HG03558 (cell line): Measurements from ENCODE around the gene GRM8.

ENCODE experiments used
- ATAC-seq: cut with Tn5 transposase; IDR thresholded peaks from one replicate; pipeline ENCODE4 v1.9.1; 2021; ENCODE audit warnings: moderate number of reproducible peaks; ENCODE audit not compliant: unreplicated experiment; ENCODE audit errors: extremely low read depth

GRM8 gene

GRCh38 chr7:126411821-126412383, 840.8 kb downstream of the GRM8 start:
- ATAC-seq = peak; percentile 44

- peak; percentile 30 for ATAC-seq
Measured at GRCh38 chr7:126411032-126411820, 841.5 kb downstream of the GRM8 start.

GRCh38 chr7:126403040-126403439, 849.7 kb downstream of the GRM8 start:
- no peak for ATAC-seq

GRCh38 chr7:126401918-126402317, 850.8 kb downstream of the GRM8 start:
- ATAC-seq = no peak

GRCh38 chr7:126398851-126399529, 853.8 kb downstream of the GRM8 start:
- no peak for ATAC-seq

GRCh38 chr7:126398285-126398684, 854.5 kb downstream of the GRM8 start:
- no peak for ATAC-seq

- no peak for ATAC-seq
Measured at GRCh38 chr7:126394406-126394805, 858.3 kb downstream of the GRM8 start.
